ENCODE data around the gene KDR. TPM values are rescaled to one million over a fixed set of nuclear protein-coding genes. Genes with fewer than 3 reads are reported as not detected.

Gene KDR
- total RNA-seq, 5 donors from 2014 or later (not counting 1 experiment from before 2014, with no cell fraction given), result 0.10 to 0.28 (median 0.23) TPM; not detected in 2

DNA sequence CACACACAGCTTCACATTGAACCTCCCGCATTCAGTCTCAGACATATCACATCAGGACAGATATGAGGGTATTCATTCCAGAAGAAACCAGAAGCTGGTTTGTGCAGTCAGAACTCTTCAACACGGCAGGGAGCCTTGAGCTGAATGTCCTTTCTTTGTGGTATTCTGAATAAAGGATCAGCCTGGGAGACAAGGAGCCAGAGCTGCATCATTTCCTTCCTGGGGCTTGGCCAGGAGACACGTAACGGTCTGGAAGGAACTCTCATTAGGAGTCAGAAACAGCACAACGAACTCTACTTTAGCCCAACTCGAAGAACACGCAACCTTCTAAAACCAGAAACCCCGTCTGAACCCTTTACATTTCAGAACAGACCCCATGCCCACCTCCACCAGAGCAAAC is 46.4 kb downstream of the KDR start:
- no peaks in the 10 kb centered on the region for H3K4me1 Mint-ChIP-seq
- Histone ChIP-seq H3K4me3 (ENCODE audit: control insufficient read depth in 1 of 2, extremely low read depth in 1 of 2, low read length in 1 of 2) (no peak overlapping the region), H3K36me3 (ENCODE audit: control insufficient read depth in 2 of 2, extremely low read depth in 1 of 2, insufficient read depth in 1 of 2, low read length in 1 of 2) (no peaks in the 10 kb centered on the region), H3K9me3 (no peaks in the 10 kb centered on the region), H3K27me3 (replicated peaks in 1 of 2; ENCODE audit: control insufficient read depth in 2 of 2, extremely low read depth in 1 of 2, insufficient read depth in 2 of 2, low read length in 1 of 2) (peaks cover 0 to 4% of the 10 kb centered on the region in 2 experiments), H3K4me1 (ENCODE audit: control insufficient read depth in 1 of 2, extremely low read depth in 1 of 2, insufficient read depth in 2 of 2, low read length in 2 of 2) (no peaks in the 10 kb centered on the region), H3K27ac (ENCODE audit: low read length) (no peak overlapping the region)
- no peak overlapping the region for H3K4me3 Mint-ChIP-seq
- 67% methylated on average over 5 of the region's 8 CpGs for WGBS (ENCODE audit: insufficient coverage)
- POLR2A ChIA-PET, result no interaction called here
- CTCF ChIA-PET, result no interaction called here
- no peaks in the 10 kb centered on the region for H3K9me3 Mint-ChIP-seq
- H3K27ac Mint-ChIP-seq, result no peak overlapping the region
- DNase-seq, result no peak
- H3K27me3 Mint-ChIP-seq, result peaks cover 17% of the 10 kb centered on the region in 2 donors
- H3K36me3 Mint-ChIP-seq, result no peaks in the 10 kb centered on the region
- no peak for ATAC-seq (replicated peaks in 1 of 4)

DNA sequence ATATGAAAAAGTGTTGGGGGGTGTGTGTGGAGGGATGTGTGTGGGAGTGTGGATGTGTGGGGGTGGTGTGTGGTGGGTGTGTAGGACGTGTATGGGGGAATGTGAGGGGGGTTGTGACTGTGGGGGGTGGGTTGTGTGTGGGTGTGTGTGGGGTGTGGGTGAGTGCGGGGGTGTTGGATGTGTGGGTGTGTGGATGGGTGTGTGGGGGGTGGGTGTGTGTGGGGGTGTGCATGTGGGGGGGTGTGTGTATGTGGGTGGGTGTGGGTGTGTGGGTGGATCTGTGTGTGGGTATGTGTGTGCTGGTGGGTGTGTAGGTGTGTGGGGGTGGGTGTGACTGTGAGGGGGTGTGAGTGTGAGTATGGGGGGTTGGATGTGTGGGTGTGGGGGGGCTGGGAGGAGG is 47.8 kb downstream of the KDR start:
- ChIA-PET POLR2A (no interaction called here), CTCF (no interaction called here)
- DNase-seq (no peak), ATAC-seq (replicated peaks in 1 of 4) (no peak)
- Mint-ChIP-seq H3K36me3 (no peaks in the 10 kb centered on the region), H3K27ac (no peak overlapping the region), H3K4me3 (no peak overlapping the region), H3K4me1 (no peaks in the 10 kb centered on the region), H3K27me3 (peaks cover 15 to 17% of the 10 kb centered on the region in 2 donors), H3K9me3 (no peaks in the 10 kb centered on the region)
- Histone ChIP-seq H3K4me3 (ENCODE audit: control insufficient read depth in 1 of 2, extremely low read depth in 1 of 2, low read length in 1 of 2) (no peak overlapping the region), H3K4me1 (ENCODE audit: control insufficient read depth in 1 of 2, extremely low read depth in 1 of 2, insufficient read depth in 2 of 2, low read length in 2 of 2) (no peaks in the 10 kb centered on the region), H3K27ac (ENCODE audit: low read length) (no peak overlapping the region), H3K27me3 (replicated peaks in 1 of 2; ENCODE audit: control insufficient read depth in 2 of 2, extremely low read depth in 1 of 2, insufficient read depth in 2 of 2, low read length in 1 of 2) (peaks cover 0 to 4% of the 10 kb centered on the region in 2 experiments), H3K9me3 (no peaks in the 10 kb centered on the region), H3K36me3 (ENCODE audit: control insufficient read depth in 2 of 2, extremely low read depth in 1 of 2, insufficient read depth in 1 of 2, low read length in 1 of 2) (no peaks in the 10 kb centered on the region)
- WGBS (ENCODE audit: insufficient coverage), result 100% methylated on average over 1 of the region's 2 CpGs

DNA sequence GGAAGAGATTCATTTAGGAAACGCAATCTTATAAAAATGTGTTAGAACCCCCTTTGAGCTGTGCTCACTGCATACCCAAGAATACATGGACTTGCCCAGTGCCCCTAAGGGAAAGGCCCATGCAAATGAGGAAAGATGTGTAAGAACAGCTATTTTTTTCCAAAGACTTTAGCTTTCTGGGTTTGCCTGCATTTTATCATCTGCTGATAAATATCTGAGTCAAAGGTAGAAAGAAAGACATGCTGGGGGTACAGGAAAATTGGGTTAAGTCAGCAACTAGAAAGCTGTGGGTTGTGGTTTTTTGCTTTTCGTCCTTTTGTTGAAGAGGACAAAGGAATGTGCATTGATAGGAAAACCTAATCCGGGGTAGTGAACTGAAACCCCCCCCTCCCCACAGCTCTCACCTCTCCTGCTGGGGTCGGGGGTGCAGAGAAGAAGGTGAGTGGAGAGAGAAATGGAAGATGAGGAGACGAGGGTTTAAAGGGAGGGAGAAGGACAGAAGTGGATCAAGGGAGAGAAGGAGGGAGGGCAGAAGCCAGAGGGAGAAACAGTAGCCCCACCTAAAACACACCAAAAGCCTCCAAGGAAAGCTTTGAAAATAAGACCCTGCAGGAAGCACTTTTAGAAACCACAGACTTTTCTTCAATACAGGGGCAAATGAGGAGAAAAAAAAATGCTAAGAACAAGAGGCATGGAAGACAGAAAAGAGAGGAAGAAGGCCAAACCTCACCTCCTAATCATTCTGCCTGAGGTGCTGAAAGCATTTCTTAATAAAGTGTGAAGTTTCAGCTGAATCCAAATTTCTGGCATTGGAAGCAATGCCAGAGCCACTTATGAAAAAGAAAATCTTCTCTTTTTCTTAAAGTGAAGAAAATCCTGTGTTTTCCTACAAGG is 49.3 kb downstream of the KDR start:
- Mint-ChIP-seq H3K4me3 (no peak overlapping the region), H3K27ac (no peak overlapping the region), H3K9me3 (no peaks in the 10 kb centered on the region), H3K36me3 (no peaks in the 10 kb centered on the region), H3K27me3 (peaks cover 13% of the 10 kb centered on the region in 2 donors), H3K4me1 (no peaks in the 10 kb centered on the region)
- Histone ChIP-seq H3K27me3 (replicated peaks in 1 of 2; ENCODE audit: control insufficient read depth in 2 of 2, extremely low read depth in 1 of 2, insufficient read depth in 2 of 2, low read length in 1 of 2) (peaks cover 0 to 4% of the 10 kb centered on the region in 2 experiments), H3K4me3 (ENCODE audit: control insufficient read depth in 1 of 2, extremely low read depth in 1 of 2, low read length in 1 of 2) (no peak overlapping the region), H3K4me1 (ENCODE audit: control insufficient read depth in 1 of 2, extremely low read depth in 1 of 2, insufficient read depth in 2 of 2, low read length in 2 of 2) (no peaks in the 10 kb centered on the region), H3K9me3 (no peaks in the 10 kb centered on the region), H3K36me3 (ENCODE audit: control insufficient read depth in 2 of 2, extremely low read depth in 1 of 2, insufficient read depth in 1 of 2, low read length in 1 of 2) (no peaks in the 10 kb centered on the region), H3K27ac (ENCODE audit: low read length) (no peak overlapping the region)
- DNase-seq (no peak), ATAC-seq (replicated peaks in 1 of 4) (no peak)
- CTCF ChIA-PET, result no interaction called here
- POLR2A ChIA-PET, result no interaction called here
- no CpG with 5 or more reads among the region's 5 CpGs for WGBS (ENCODE audit: insufficient coverage)

DNA sequence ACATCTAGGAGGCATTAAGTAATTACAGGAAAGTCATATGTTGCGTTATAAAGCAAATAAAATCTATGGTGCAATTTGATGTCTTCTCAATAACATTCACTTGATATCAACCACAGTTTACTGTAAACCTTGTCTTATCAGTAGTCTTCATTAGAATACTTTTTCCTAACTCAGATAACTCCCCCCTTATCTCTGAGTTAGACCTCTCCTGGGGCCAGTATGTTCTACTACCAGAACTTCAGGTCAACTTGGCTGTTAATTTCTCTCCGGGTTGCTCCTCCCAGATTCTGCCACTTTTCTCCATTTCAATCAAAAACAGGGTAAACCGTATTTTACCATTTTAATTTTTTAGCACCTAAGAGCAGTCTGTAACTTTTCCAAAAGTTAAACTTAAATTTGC is 50.0 kb downstream of the KDR start:
- H3K27me3 Mint-ChIP-seq, result peaks cover 13 to 16% of the 10 kb centered on the region in 2 donors
- no peak for DNase-seq
- CTCF ChIA-PET, result no interaction called here
- Histone ChIP-seq H3K27me3 (replicated peaks in 1 of 2; ENCODE audit: control insufficient read depth in 2 of 2, extremely low read depth in 1 of 2, insufficient read depth in 2 of 2, low read length in 1 of 2) (peaks cover 0 to 4% of the 10 kb centered on the region in 2 experiments), H3K9me3 (no peaks in the 10 kb centered on the region), H3K4me3 (ENCODE audit: control insufficient read depth in 1 of 2, extremely low read depth in 1 of 2, low read length in 1 of 2) (no peak overlapping the region), H3K36me3 (ENCODE audit: control insufficient read depth in 2 of 2, extremely low read depth in 1 of 2, insufficient read depth in 1 of 2, low read length in 1 of 2) (no peaks in the 10 kb centered on the region), H3K4me1 (ENCODE audit: control insufficient read depth in 1 of 2, extremely low read depth in 1 of 2, insufficient read depth in 2 of 2, low read length in 2 of 2) (no peaks in the 10 kb centered on the region), H3K27ac (ENCODE audit: low read length) (no peak overlapping the region)
- H3K9me3 Mint-ChIP-seq, result no peaks in the 10 kb centered on the region
- no peak for ATAC-seq (replicated peaks in 1 of 4)
- H3K27ac Mint-ChIP-seq, result no peak overlapping the region
- H3K4me3 Mint-ChIP-seq, result no peak overlapping the region
- H3K36me3 Mint-ChIP-seq, result no peaks in the 10 kb centered on the region
- POLR2A ChIA-PET, result no interaction called here
- H3K4me1 Mint-ChIP-seq, result no peaks in the 10 kb centered on the region
- WGBS (ENCODE audit: insufficient coverage), result 78% methylated on average over 1 of the region's 3 CpGs

DNA sequence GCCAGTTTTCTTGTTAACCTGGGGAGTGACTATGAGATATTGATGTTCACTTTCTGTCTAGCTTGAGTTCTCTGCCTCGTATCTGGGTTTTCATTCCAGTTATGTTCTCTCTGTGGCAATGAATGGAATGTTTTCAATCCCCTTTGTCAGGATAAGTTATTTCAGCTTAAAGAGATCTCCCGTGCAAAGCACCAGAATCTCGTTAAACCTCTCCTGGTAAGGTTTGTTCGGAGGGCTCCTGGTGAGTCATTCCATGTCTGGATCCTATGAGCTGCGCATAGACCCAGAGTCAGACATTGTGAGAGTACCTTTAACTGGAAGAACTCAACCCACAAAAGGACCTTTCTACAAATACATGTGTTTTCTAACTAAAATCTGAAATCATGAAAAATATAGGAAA is 51.0 kb downstream of the KDR start:
- H3K27me3 ChIP-seq (replicated peaks in 1 of 2; ENCODE audit: control insufficient read depth in 2 of 2, extremely low read depth in 1 of 2, insufficient read depth in 2 of 2, low read length in 1 of 2), result peaks cover 0 to 4% of the 10 kb centered on the region in 2 experiments
- H3K4me1 ChIP-seq (ENCODE audit: control insufficient read depth in 1 of 2, extremely low read depth in 1 of 2, insufficient read depth in 2 of 2, low read length in 2 of 2), result no peaks in the 10 kb centered on the region
- CTCF ChIA-PET, result no interaction called here
- H3K4me3 ChIP-seq (ENCODE audit: control insufficient read depth in 1 of 2, extremely low read depth in 1 of 2, low read length in 1 of 2), result no peak overlapping the region
- POLR2A ChIA-PET, result no interaction called here
- 50% methylated on average over 1 of the region's 5 CpGs for WGBS (ENCODE audit: insufficient coverage)
- H3K36me3 ChIP-seq (ENCODE audit: control insufficient read depth in 2 of 2, extremely low read depth in 1 of 2, insufficient read depth in 1 of 2, low read length in 1 of 2), result no peaks in the 10 kb centered on the region
- ATAC-seq (replicated peaks in 1 of 4), result no peak
- Mint-ChIP-seq H3K27ac (no peak overlapping the region), H3K9me3 (no peaks in the 10 kb centered on the region), H3K36me3 (no peaks in the 10 kb centered on the region), H3K4me3 (no peak overlapping the region), H3K27me3 (peaks cover 13 to 15% of the 10 kb centered on the region in 2 donors), H3K4me1 (no peaks in the 10 kb centered on the region)
- H3K9me3 ChIP-seq, result no peaks in the 10 kb centered on the region
- DNase-seq, result no peak
- H3K27ac ChIP-seq (ENCODE audit: low read length), result no peak overlapping the region

DNA sequence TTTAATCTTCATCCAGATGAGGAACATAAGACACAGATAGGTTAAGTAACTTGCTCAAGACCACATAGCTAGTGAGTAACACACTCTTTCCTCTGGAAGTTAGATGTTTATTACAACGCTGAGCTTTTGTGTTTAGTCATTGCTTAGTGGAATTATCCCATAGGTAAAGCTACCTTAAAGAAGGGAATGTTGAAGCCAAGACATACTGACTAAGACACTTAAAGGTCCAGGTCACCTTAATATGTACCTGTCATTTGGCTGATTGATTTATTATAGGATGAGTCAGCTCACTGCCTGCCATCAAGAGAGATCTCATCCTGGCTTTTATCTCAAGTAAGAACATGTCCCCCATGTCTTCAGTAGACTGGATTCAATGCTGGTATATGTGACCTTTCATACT is 53.4 kb downstream of the KDR start:
- WGBS (ENCODE audit: insufficient coverage), result no CpG with 5 or more reads among the region's 1 CpG
- Mint-ChIP-seq H3K9me3 (no peaks in the 10 kb centered on the region), H3K36me3 (no peaks in the 10 kb centered on the region), H3K27me3 (peaks cover 9 to 16% of the 10 kb centered on the region in 2 donors), H3K4me3 (no peak overlapping the region), H3K4me1 (no peaks in the 10 kb centered on the region), H3K27ac (no peak overlapping the region)
- Histone ChIP-seq H3K4me3 (ENCODE audit: control insufficient read depth in 1 of 2, extremely low read depth in 1 of 2, low read length in 1 of 2) (no peak overlapping the region), H3K9me3 (no peaks in the 10 kb centered on the region), H3K27ac (ENCODE audit: low read length) (no peak overlapping the region), H3K27me3 (replicated peaks in 1 of 2; ENCODE audit: control insufficient read depth in 2 of 2, extremely low read depth in 1 of 2, insufficient read depth in 2 of 2, low read length in 1 of 2) (no peaks in the 10 kb centered on the region), H3K36me3 (ENCODE audit: control insufficient read depth in 2 of 2, extremely low read depth in 1 of 2, insufficient read depth in 1 of 2, low read length in 1 of 2) (no peaks in the 10 kb centered on the region), H3K4me1 (ENCODE audit: control insufficient read depth in 1 of 2, extremely low read depth in 1 of 2, insufficient read depth in 2 of 2, low read length in 2 of 2) (no peaks in the 10 kb centered on the region)
- DNase-seq (no peak), ATAC-seq (replicated peaks in 1 of 4) (no peak)
- POLR2A ChIA-PET, result no interaction called here
- CTCF ChIA-PET, result interaction anchor here in 1 of 2 donors (0.5 kb wide), 1 partner anchor 9 kb away, joined by 3 read pairs; no protein-coding TSS in a partner anchor

All from T-cell (primary cell).